GM04504 (cell line): Measurements from ENCODE around the gene P3H2.
"Not testable (repeated sequence)": the region's sequence is repeated elsewhere in the genome, so short reads cannot be mapped to it uniquely, and the experiment has no call there.

Experiments used
- DNase-seq: peaks from one replicate; pipeline ENCODE4 v3.0.0-alpha.2; 2012; ENCODE audit warnings: low read depth

The P3H2 gene, protein sequence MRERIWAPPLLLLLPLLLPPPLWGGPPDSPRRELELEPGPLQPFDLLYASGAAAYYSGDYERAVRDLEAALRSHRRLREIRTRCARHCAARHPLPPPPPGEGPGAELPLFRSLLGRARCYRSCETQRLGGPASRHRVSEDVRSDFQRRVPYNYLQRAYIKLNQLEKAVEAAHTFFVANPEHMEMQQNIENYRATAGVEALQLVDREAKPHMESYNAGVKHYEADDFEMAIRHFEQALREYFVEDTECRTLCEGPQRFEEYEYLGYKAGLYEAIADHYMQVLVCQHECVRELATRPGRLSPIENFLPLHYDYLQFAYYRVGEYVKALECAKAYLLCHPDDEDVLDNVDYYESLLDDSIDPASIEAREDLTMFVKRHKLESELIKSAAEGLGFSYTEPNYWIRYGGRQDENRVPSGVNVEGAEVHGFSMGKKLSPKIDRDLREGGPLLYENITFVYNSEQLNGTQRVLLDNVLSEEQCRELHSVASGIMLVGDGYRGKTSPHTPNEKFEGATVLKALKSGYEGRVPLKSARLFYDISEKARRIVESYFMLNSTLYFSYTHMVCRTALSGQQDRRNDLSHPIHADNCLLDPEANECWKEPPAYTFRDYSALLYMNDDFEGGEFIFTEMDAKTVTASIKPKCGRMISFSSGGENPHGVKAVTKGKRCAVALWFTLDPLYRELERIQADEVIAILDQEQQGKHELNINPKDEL

DNA sequence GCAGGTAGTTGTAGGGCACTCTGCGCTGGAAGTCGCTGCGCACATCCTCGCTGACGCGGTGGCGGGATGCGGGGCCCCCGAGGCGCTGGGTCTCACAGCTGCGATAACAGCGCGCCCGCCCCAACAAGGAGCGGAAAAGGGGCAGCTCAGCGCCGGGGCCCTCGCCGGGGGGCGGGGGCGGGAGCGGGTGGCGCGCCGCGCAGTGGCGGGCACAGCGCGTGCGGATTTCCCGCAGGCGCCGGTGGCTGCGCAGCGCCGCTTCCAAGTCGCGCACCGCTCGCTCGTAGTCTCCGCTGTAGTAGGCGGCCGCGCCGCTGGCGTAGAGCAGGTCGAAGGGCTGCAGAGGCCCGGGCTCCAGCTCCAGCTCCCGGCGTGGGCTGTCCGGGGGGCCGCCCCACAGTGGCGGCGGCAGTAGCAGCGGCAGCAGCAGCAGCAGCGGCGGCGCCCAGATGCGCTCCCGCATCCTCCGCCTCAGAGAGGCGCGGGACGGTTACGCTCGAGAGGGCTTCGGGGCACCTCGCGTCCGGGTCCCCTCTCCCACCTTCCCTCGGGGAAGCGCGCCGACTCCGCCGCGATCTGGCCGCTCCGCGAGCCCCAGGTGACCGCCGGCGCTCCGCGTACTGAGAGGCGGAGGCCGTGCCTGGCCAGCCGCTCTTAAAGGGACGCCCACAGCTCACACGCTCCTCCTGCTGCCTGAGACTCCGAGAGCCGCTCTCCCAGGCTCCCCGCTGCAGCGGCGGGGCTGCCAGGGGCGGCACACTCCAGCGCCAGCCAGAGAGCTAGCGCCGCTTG is at the start of gene P3H2:
P3H2 (minus strand) TSS at position 629 of the 792 bp plus-strand sequence; CDS start at position 463, 166 bp downstream.
- DNase-seq = peak; percentile 82

DNA sequence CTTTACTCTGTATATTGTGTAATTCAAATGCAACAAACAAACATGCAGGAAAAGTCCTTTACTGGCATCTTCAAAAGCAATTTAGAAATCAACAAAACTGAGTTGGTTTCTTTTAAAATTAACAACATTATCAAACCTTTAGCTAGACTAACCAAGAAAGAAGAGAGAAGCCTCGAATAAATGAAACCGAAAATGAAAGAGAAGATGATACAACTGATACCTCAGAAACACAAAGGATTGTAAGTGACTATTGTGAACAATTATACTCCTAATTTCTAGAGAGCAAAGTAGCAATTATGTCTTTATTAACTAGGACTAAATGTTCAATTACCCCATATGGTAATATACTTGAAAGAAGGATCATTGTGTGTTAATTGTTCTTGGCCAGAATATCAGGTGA is 49.2 kb upstream of the P3H2 start:
- no peak for DNase-seq

DNA sequence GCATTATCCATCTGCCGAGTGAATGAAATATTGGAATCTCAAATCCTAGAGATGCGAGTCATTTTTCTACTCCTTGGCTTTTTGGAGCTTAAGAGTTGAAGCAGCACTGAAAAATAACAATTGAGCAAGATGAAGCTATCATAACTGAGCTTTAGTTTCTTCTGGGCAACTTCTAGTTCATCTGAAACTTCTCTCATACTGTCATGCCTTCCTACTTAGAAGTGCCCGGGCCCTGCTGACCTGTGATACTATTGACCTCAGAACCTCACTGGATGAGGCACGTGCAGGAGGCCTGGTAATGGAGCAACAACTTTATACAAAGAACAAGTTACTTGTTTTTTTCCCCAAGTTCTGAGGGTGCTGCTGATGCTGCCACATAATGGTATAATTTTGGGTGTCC is 48.5 kb upstream of the P3H2 start:
- DNase-seq = no peak

DNA sequence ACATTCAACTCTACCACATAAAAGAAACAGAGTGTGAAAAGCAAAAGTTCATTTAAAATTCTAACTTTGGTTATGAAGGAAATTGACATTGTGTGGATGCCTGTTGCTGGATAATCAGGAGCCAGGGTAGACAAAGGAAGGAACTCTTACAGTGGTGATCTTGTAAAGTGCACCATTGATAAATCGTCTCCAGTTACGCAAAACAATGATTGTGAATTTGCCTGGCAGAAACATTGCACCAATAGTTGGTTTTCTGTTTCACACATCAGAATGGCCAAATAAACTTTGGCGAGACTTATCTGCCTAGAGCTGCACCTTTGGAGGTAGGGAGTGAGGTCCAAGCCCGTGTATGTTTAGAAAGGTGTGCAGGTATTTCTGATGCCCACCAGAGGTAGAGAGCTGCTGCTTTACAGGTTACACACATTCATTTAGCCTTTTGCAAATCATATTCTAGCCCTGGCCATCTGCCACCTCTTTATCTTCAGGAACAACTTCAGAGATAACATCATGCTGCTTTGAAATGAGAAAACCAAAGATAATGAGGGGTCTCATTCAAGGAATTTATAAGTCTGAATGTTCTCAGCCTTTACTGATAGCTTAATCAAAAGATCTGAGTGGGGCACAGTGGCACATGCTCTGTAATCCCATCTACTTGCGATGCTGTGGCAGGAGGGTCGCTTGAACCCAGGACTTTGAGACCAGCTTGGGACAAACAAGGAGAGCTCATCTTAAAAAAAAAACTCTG is 47.4 kb upstream of the P3H2 start:
- no peak for DNase-seq

DNA sequence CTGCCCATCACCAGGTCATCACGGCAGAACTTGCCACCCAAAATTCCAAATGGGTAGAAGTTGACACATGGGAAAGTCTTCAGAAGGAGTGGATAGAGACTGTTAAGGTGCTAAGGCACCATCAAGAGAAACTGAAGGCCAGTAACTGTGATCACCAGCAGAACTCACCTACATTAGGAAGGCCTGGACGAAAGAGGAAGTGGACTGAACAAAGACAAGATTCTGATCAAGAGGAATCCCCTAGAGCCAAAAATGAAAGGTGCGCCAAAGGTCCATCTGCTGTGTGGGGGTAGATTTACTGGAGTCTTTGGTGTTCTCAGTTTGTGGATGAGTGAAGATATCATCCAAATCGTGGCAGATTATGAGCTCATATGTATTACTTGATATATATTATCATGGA is 46.3 kb upstream of the P3H2 start:
- no peak for DNase-seq

DNA sequence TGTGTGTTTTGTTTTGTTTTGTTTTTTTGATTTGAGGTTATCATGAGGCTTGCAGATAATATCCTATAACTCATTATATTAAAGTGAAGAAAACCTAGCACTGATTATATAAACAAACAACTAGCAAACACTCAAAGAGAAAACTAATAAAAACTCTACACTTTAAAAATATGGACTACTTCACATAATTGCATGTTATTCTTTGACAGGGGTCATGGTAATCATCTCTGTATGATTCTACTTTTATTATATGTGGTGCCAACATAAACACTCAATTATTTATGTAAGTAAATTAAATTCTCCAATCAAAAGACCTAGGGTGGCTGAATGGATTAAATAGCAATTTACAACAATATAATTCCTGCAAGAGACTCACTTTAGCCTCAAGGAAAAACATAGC is 44.6 kb upstream of the P3H2 start:
- DNase-seq = no peak

DNA sequence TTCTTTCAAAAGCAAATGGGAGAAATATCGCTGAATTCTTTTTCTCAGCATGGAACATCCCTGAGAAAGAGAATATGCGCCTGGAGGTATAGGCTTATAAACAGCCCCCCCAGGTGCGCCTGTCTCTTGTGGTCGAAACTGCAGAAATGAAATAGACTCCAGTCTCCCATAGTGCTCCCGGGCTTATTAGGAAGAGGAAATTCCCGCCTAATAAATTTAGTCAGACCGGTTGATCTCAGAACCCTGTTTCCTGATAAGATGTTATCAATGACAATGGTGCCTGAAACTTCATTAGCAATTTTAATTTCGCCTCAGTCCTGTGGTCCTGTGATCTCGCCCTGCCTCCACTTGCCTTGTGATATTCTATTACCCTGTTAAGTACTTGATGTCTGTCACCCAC is 41.3 kb upstream of the P3H2 start:
- DNase-seq = not testable (repeated sequence)

DNA sequence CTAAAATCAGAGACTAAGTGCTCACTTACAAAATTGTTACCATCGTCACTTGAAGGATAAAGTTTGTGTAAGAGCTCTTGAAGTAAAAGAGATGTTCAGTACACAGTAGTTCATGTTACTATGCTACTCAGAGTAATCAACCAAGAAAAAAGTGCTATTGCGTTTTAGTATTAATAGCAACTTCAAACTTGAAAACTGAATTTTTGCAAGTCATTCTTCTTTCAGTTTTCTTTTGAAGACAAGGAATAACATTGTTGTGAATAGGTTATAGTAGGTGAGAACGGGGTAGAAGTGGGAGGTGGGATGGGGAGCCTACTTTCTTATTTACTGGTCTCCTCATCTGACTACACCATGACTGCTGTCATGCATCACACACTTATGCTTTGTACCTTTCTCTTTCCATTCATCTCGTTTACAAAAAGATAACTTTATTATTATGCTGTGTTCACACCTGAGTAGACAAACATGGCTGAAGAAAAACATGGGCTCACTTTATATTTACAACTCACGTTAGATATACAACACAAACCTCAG is 39.3 kb upstream of the P3H2 start:
- no peak for DNase-seq

DNA sequence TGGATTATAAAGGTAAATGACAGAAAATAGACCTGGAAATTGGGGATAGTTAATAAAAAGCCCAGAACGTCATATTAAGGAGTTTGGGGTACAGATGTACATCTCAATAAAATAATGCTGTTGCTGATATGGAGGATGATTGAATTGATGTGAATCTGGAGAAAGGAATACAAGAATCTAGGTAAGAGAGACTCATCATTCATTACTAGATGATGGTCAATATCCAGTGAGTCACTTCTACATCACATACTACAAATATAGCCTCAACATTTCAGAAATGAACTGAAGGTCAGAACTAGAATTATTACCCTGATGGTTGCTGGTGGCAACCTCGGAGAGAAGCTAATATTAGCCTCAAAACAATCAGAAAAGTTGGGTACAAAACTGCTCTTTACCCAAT is 37.6 kb upstream of the P3H2 start:
- no peak for DNase-seq

DNA sequence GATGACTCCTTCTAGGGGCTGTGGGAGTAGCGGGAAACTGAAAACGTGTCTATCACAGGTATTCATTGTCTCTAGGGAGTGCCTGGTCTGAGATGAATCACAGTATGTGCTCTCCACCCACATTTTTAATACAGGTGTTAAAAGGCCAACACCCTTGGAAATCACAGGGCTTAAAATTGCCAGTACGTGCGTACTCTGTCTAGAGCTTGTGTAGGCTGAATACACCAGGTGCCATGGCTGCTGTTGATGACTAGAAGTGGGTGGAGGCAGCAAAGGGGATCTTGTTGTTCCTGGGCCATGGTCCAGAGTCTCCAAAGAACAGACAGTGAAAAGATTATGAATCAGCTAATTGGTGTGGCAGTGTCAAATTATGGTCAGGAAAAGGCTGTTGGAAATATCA is 35.1 kb upstream of the P3H2 start:
- DNase-seq = no peak

DNA sequence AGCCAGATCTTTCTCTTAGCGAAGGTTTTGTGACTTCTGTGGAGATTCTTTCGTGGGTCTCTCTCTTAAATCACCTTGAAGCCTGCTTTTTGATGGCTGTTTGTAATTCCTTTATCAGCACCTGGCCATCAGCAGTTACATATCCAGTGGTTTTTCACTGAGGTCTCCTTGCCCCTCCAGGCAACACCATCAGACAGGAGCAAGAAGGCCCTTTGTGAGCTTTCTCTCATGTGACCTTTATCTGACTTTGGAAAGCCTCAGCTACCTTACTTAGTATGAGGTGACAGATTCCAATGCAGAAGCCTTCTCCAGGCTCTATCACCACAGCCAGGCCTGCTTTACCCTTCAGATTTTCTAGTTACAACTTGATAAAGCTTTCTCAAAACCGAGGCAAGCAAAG is 30.0 kb upstream of the P3H2 start:
- DNase-seq = no peak

DNA sequence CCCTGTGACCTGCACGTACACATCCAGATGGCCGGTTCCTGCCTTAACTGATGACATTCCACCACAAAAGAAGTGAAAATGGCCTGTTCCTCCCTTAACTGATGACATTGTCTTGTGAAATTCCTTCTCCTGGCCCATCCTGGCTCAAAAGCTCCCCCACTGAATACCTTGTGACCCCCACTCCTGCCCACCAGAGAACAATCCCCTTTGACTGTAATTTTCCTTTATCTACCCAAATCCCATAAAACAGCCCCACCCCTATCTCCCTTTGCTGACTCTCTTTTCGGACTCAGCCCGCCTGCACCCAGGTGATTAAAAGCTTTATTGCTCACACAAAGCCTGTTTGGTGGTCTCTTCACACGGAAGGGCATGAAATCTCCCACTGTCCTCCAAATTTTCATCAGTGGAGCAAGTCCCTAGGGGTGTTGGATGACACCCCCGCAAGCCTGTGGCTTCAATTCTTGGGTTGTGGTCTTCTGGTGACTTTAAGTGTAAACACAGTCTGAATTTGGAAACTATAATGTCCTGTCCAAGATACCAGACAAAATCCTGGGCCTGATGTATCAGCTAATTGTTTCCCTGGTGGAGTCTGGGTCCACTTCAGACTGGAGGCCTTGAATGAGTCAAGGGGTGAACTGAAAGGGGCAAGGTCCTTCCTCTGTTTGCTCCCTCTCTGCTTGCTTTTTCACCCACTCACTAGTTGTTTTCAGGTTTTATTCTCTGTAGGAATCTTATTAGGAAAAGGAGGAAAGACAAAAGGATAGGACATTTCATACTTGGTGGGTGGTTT is 29.3 kb upstream of the P3H2 start:
- not testable (repeated sequence) for DNase-seq

DNA sequence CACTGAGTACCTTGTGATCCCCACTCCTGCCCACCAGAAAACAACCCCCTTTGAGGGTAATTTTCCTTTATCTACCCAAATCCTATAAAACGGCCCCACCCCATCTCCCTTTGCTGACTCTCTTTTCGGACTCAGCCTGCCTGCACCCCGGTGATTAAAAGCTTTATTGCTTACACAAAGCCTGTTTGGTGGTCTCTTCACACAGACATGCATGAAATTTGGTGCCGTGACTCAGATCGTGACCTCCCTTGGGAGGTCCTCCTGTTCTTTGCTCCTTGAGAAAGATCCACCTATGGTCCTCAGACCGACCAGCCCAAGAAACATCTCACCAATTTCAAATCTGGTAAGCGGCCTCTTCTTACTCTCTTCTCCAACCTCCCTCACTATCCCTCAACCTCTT is 24.1 kb upstream of the P3H2 start:
- not testable (repeated sequence) for DNase-seq

DNA sequence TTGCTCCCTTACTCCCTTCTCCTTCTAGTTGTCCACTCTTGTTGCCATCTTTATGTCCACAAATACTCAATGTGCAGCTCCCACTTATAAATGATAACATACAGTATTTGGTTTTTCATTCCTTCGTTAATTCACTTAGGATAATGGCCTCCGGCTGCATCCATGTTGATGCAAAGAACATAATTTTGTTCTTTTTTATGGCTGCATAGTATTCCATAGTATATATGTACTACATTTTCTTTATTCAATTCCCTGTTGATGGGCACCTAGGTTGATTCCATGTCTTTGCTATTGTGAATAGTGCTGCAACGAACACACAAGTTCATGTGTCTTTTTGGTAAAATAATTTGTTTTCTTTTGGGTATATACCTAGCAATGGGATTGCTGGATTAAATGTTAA is 21.3 kb upstream of the P3H2 start:
- no peak for DNase-seq

DNA sequence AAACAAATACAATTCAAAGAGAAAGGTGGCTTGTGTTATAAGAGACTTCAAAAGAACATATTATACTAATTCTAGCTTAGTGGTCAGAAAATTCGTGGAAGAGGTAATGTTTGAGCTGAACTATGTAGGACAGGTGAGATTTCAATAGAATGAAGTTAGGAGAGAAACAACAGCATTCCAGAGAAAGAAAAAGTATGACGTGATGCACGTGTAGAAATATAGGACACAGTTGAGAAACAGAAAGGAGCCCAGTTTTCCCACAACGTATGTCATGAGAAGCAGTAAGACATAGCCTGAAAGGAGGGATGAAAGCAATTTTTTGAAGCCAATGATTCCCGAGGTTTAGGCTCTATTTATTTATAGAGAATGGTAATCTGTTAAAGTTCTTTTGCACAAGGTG is 18.7 kb upstream of the P3H2 start:
- no peak for DNase-seq

DNA sequence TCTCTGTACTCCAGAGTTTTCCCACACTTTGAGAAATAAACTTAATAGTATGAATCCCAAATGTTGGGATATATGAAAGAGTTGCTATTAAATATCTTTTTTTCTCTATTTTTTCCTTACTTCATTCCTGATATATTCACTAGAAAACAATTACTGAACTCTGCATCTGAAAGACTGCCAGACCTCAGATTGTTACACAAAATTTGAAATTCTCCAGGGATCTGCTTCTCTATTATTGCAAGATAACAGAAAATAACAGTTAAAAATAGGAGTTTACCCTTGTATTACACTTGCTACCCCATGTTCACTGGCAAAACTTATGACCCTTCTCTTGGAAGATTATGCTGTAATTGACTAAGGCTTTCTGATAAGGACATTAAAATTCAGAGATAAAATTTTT is 11.7 kb upstream of the P3H2 start:
- DNase-seq = no peak

DNA sequence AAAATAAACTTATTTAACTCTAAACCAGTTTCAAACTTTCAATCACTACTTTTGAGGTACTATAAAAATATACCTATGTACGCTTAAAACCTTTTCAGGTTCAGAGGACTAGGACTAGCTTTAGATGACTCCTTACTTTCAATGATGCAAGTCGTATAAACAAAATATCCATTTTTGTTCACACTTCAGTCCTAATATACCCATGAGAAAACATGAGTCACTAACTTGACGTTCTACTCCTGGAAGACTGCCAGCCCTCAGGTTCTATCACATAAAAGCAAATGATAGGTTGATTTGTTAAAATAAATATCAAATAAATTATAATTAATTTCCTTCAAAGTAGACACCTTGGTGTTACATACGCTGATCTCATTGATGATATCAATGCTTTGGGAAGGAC is 10.6 kb upstream of the P3H2 start:
- DNase-seq = no peak

DNA sequence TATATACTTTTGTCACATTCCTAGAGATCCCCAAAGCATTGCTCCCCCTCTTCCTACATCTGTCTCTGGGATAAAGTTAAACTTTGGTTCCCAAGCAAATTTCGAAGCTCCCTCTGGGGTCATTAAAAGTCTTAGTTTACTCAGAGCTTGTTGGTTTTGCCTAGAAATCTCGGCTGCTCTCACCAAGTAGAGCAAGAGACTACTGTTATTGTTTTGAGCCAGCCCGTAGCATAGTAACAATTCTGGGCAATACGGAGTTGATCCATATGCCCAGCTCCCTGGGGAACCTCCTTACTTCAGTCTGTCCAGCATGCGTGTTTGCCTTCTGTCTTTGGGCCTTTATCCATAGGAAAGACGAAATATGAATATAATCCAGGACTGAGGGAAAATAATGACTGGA is 10.0 kb upstream of the P3H2 start:
- no peak for DNase-seq

DNA sequence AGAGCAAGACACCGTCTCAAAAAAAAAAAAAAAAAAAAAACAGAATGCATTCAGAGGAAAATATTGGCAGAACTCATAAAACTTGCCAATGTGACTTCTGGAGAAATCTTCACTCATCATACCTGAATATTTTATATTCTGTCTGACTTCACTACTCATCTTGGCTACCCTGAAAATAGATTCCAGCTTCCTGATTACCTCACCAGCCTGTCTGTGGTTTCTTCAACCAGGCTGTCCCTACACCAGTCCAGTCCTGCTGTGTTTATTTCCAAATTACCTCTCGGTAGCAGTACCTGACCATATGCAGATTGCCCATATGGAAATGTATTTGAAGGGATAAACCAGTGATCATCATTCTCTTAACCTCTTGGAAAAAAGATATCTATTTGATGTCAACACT is 9.3 kb upstream of the P3H2 start:
- DNase-seq = no peak

DNA sequence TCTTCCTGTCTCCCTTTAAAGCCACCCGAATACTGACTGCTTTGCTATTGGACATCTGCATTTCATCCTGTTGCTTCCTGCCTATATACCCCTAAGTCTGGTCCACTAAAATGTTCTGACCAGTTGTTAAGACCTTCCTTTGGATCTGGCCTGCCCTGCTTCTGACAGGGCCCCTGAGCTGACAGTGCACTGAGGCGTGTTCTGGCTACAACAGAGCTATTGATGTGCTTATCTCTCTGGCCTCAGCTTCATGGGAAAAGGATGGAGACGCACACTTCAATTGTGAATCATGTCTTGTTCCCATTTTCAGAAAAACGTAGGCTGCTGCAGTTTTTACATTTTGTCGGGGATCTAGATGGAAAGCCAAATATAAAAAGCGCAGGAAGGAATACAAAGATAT is 7.1 kb upstream of the P3H2 start:
- no peak for DNase-seq

DNA sequence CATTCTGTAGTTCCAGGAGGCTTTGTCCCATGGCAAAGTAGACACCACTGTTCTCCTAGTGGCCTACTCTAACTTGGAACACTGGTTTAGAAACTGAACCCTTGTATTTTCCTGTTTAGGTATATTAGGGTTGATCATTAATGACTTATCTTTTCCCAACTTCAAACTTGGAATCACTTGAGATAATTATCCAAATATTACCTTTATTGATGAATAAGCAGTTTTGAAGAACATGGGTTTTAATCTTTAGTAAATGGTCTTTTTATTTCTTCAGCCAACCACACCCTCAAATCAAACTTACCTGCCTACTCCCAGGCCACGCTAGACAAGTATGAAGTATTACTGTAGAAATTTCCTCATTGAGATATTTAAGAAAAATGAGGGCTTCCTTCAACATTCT is 6.5 kb upstream of the P3H2 start:
- no peak for DNase-seq
